Loucy (cell line): ENCODE data around the gene VSTM5.

Source experiments
- EZH2phosphoT487 ChIP-seq: fragments of 200-600 bp; IDR thresholded peaks from 2 replicates; pipeline ENCODE4 v1.6.1; 2018; ENCODE audit warnings: antibody characterized with exemption, mild to moderate bottlenecking, moderate library complexity, borderline replicate concordance
- TF ChIP-seq, protein P1 (sequence below): fragments of 200-600 bp; sonication (generic); conservative IDR thresholded peaks from 2 replicates; pipeline ENCODE4 v1.5.1; 2014; ENCODE audit warnings: mild to moderate bottlenecking, antibody characterized with exemption, low read length

DNA sequence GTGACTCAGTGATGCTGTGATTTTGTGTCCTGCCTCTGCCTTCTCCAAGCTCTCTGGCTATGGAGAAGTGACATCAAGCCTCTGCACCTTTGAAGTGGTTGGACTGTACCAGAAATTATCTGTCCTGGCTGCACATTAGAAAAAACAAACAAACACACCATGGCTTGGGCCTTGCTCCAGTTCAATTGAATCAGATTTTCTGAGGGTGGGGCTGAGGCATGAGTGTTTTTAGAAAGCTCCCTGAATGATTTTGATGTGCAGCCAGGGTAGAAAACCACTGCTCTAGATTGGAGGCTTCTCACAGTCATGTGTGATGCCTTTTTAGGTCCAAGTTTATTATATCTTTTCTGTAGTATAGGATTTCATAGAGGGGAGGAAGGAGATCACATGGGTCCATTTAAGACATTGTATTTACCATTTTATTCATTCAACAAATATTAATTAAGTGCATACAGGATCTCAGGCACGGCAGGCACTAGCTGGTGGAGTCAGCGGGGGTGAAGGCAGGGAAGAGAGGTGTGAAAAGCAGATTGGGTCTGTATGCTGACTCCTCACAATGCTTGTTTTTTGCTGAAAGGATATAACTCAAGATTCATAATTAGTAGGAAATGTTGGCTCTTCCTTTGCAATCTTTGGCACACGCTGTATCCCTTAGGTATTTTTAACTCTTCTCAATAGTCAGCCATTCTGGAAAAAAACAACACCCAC, 7.1 kb upstream of the VSTM5 start:
- TF ChIP-seq, protein P1, sequence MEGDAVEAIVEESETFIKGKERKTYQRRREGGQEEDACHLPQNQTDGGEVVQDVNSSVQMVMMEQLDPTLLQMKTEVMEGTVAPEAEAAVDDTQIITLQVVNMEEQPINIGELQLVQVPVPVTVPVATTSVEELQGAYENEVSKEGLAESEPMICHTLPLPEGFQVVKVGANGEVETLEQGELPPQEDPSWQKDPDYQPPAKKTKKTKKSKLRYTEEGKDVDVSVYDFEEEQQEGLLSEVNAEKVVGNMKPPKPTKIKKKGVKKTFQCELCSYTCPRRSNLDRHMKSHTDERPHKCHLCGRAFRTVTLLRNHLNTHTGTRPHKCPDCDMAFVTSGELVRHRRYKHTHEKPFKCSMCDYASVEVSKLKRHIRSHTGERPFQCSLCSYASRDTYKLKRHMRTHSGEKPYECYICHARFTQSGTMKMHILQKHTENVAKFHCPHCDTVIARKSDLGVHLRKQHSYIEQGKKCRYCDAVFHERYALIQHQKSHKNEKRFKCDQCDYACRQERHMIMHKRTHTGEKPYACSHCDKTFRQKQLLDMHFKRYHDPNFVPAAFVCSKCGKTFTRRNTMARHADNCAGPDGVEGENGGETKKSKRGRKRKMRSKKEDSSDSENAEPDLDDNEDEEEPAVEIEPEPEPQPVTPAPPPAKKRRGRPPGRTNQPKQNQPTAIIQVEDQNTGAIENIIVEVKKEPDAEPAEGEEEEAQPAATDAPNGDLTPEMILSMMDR = no peak
- no peak for TF ChIP-seq EZH2phosphoT487
